HEK293 (cell line): ENCODE results near the gene DDX49.

Experiments used
- CTCF ChIA-PET: fragments of 350-600 bp; formaldehyde crosslinking; extraction: SDS; loops from one replicate; lab custom pipeline; 2021; ENCODE audit warnings: antibody characterized with exemption; lab: Yijun Ruan, JAX
- POLR2A ChIA-PET: fragments of 300-600 bp; formaldehyde crosslinking; extraction: SDS; loops from one replicate; lab custom pipeline; 2020; ENCODE audit warnings: antibody characterized with exemption, inconsistent platforms; lab: Yijun Ruan, JAX
- H3K27ac ChIP-seq: fragments of 200-500 bp; sonication (Bioruptor generic); 2 replicates; pipeline ENCODE4 v1.5.1; 2014; ENCODE audit warnings: low read depth, low read length, control low read depth, inconsistent platforms; ENCODE audit errors: extremely low read depth
- H3K36me3 ChIP-seq, 2 experiments: fragments of 200-500 bp in 1 of 2; sonication (Bioruptor generic) in 1 of 2; 1 replicate in 1 of 2; 2 replicates in 1 of 2; pipeline ENCODE4 v1.5.1; 2014 to 2017; ENCODE audit warnings: inconsistent platforms in 2 of 2, low read length in 2 of 2; ENCODE audit not compliant: control insufficient read depth in 2 of 2, insufficient read depth in 1 of 2
- H3K4me1 ChIP-seq: fragments of 200-500 bp; sonication (Bioruptor generic); 2 replicates; pipeline ENCODE4 v1.5.1; 2014; ENCODE audit warnings: mild to moderate bottlenecking, low read length, inconsistent platforms; ENCODE audit not compliant: control insufficient read depth, insufficient read depth
- H3K4me3 ChIP-seq: 2 replicates; pipeline ENCODE4 v1.5.1; 2011; ENCODE audit warnings: low read depth, mild to moderate bottlenecking, control low read depth, low read length, moderate library complexity
- H3K9me3 ChIP-seq: fragments of 200-500 bp; sonication (Bioruptor generic); 2 replicates; pipeline ENCODE4 v1.5.1; 2014; ENCODE audit warnings: low read depth, low read length, inconsistent platforms; ENCODE audit not compliant: control insufficient read depth, insufficient read depth
- EGR2 ChIP-seq: fragments of 450-650 bp; formaldehyde crosslinking; IDR thresholded peaks from 2 replicates; pipeline ENCODE4 v1.5.1; 2016; ENCODE audit warnings: low read depth, missing biosample characterization, missing genetic modification characterization
- GLIS2 ChIP-seq: fragments of 450-650 bp; formaldehyde crosslinking; IDR thresholded peaks from 2 replicates; pipeline ENCODE4 v1.5.1; 2016; ENCODE audit warnings: missing biosample characterization, missing genetic modification characterization
- IKZF3 ChIP-seq: fragments of 450-650 bp; IDR thresholded peaks from 2 replicates; pipeline ENCODE4 v1.5.0; 2018; ENCODE audit warnings: missing biosample characterization, mild to moderate bottlenecking, missing genetic modification characterization, moderate library complexity
- KLF1 ChIP-seq: fragments of 450-650 bp; formaldehyde crosslinking; IDR thresholded peaks from 2 replicates; pipeline ENCODE4 v1.5.1; 2016; ENCODE audit warnings: missing biosample characterization, missing genetic modification characterization
- KLF9 ChIP-seq: fragments of 450-650 bp; formaldehyde crosslinking; IDR thresholded peaks from 2 replicates; pipeline ENCODE4 v1.5.1; 2016; ENCODE audit warnings: missing biosample characterization, missing genetic modification characterization, low read depth
- SP7 ChIP-seq: fragments of 450-650 bp; formaldehyde crosslinking; IDR thresholded peaks from 2 replicates; pipeline ENCODE4 v1.5.1; 2016; ENCODE audit warnings: missing biosample characterization, missing genetic modification characterization
- ZBTB8A ChIP-seq: fragments of 450-650 bp; formaldehyde crosslinking; IDR thresholded peaks from 2 replicates; pipeline ENCODE4 v1.5.1; 2016; ENCODE audit warnings: missing biosample characterization, missing genetic modification characterization
- ZEB2 ChIP-seq: fragments of 450-650 bp; formaldehyde crosslinking; IDR thresholded peaks from 2 replicates; pipeline ENCODE4 v1.5.1; 2016; ENCODE audit warnings: missing biosample characterization, missing genetic modification characterization
- ZFHX2 ChIP-seq: fragments of 450-650 bp; formaldehyde crosslinking; conservative IDR thresholded peaks from 2 replicates; pipeline ENCODE4 v1.5.1; 2016; ENCODE audit warnings: missing biosample characterization, missing genetic modification characterization
- ZFP3 ChIP-seq: fragments of 450-650 bp; formaldehyde crosslinking; IDR thresholded peaks from 2 replicates; pipeline ENCODE4 v1.5.1; 2016; ENCODE audit warnings: low read depth, missing biosample characterization, missing genetic modification characterization
- ZNF10 ChIP-seq: fragments of 450-650 bp; formaldehyde crosslinking; IDR thresholded peaks from 2 replicates; pipeline ENCODE4 v1.5.1; 2017; ENCODE audit warnings: missing biosample characterization, missing genetic modification characterization
- ZNF169 ChIP-seq: fragments of 450-650 bp; formaldehyde crosslinking; IDR thresholded peaks from 2 replicates; pipeline ENCODE4 v1.5.1; 2016; ENCODE audit warnings: missing biosample characterization, missing genetic modification characterization
- ZNF19 ChIP-seq: fragments of 450-650 bp; formaldehyde crosslinking; IDR thresholded peaks from 2 replicates; pipeline ENCODE4; 2016; ENCODE audit warnings: missing biosample characterization, missing genetic modification characterization, low read depth
- ZNF302 ChIP-seq: fragments of 450-650 bp; formaldehyde crosslinking; IDR thresholded peaks from 2 replicates; pipeline ENCODE4 v1.5.1; 2016; ENCODE audit warnings: missing biosample characterization, missing genetic modification characterization, low read depth
- ZNF426 ChIP-seq: fragments of 450-650 bp; formaldehyde crosslinking; IDR thresholded peaks from 2 replicates; pipeline ENCODE4 v1.5.1; 2017; ENCODE audit warnings: missing biosample characterization, missing genetic modification characterization, mild to moderate bottlenecking, inconsistent platforms, moderate library complexity
- ZNF48 ChIP-seq: fragments of 450-650 bp; formaldehyde crosslinking; IDR thresholded peaks from 2 replicates; pipeline ENCODE4 v1.5.1; 2016; ENCODE audit warnings: missing biosample characterization, missing genetic modification characterization
- ZNF529 ChIP-seq: fragments of 450-650 bp; formaldehyde crosslinking; IDR thresholded peaks from 2 replicates; pipeline ENCODE4 v1.5.1; 2017; ENCODE audit warnings: missing genetic modification characterization, missing biosample characterization; ENCODE audit not compliant: insufficient replicate concordance
- ZNF677 ChIP-seq: fragments of 450-650 bp; IDR thresholded peaks from 2 replicates; pipeline ENCODE4 v1.5.0; 2018; ENCODE audit warnings: missing biosample characterization, mild to moderate bottlenecking, missing genetic modification characterization, moderate library complexity
- ZNF837 ChIP-seq: fragments of 450-650 bp; formaldehyde crosslinking; IDR thresholded peaks from 2 replicates; pipeline ENCODE4 v1.5.1; 2016; ENCODE audit warnings: missing biosample characterization, missing genetic modification characterization
- ZSCAN23 ChIP-seq: fragments of 450-650 bp; formaldehyde crosslinking; IDR thresholded peaks from 2 replicates; pipeline ENCODE4 v1.5.1; 2016; ENCODE audit warnings: missing biosample characterization, missing genetic modification characterization
- TF ChIP-seq, protein P1 (sequence below): fragments of 450-650 bp; formaldehyde crosslinking; IDR thresholded peaks from 2 replicates; pipeline ENCODE4 v1.5.1; 2017; ENCODE audit warnings: missing biosample characterization, missing genetic modification characterization
- TF ChIP-seq, protein P2 (sequence below): fragments of 450-650 bp; formaldehyde crosslinking; IDR thresholded peaks from 2 replicates; pipeline ENCODE4 v1.5.1; 2016; ENCODE audit warnings: missing biosample characterization, missing genetic modification characterization

The DDX49 gene

DNA sequence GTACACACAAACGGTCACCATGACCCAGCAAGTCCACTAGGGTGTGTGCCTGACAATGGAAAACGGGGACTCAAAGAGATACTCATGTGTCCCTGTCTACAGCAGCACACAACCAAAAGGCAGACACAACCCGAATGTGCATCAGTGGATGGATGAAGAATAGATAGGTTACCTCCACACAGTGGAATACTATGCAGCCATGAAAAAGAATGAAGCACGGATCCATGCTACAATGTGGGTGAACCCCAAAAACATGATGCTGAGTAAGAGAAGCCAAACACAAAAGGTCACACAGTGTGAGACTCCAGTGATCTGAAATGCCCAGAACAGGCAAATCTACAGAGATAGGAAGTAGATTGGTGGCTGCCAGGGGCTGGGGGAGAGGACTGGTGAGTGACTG is 32.5 kb upstream of the DDX49 start (continued):
- no peak for TF ChIP-seq ZNF426
- TF ChIP-seq, all 188 proteins: peak for 3

DNA sequence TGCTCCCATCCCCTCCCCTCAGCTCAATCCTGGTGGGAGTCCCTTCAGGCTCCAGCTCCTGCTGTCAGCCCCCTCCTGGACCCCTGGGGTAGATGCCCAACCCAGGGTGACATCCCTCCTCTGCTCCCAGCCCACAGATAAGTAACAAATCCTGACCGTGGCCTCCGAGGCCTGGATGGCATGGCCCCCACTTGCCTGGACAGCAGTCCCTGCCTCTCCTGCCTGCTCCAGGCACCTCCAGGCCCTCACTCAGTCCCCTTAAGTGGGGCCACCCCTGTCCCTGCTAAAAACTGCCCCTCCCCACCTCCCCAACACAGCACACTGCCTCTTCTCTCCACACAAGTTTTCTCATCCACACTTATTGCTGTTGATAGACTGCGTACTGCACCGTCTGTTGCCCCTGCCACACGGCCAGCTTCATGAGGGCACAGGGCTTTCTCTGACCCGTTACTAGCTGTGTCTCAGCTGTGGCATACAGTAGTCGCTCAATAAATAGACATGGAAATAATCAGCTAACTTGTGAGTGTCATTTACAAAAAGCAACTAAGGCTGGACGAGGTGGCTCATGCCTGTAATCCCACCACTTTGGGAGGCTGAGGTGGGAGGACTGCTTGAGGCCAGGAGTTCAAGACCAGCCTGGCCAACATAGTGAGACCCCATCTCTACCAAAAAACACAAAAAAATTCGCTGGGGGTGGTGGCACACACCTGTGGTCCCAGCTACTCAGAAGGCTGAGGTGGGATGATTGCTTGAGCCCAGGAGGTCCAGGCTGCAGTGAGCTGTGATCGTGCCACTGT is 29.4 kb upstream of the DDX49 start:
- ChIA-PET CTCF (interaction anchor here (0.6 to 1.7 kb wide), 2 partner anchors 23 to 540 kb away, joined by 3 to 6 read pairs; no protein-coding TSS in a partner anchor), POLR2A (interaction anchor here (0.6 to 2.0 kb wide), 4 partner anchors 19 to 428 kb away, joined by 3 to 7 read pairs (median 4); partner anchors contain the start of genes COPE and DDX49)

DNA sequence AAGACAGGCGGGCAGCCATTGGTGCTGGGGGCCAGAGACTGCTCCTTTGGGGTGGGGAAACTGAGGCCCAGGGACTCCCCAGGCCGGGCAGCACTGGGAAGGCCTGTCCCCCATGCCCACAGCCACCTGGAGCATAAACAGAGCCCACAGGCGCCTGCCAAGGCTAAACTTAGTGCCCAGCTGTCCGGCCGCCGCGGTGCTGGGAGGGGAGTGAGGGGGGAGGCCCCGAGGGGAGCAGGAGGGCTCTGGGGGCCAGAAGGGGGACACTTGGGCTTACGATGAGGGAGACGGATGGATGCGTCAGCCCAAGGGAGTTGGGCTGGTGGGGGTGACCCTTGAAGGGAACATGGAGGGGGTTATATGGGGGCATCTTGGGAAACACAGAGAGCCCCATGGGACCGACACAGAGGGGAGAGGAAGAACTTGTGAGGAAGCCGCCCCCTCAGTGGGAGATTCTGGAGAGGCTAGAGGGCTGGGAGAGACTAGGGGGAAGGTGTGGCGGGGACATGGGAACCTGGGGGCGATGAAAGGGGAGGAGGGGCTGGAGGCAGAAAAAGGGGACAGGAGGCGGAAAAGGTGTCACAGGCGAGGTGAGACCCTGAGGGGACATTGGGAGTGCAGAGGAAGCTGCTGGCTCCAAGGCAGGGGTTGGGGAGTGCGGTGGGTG is 25.8 kb upstream of the DDX49 start:
- Histone ChIP-seq H3K4me3 (no peak overlapping the region), H3K36me3 (peaks cover 0 to 21% of the 10 kb centered on the region in 2 experiments; a peak in 2 of 3 replicates), H3K4me1 (no peaks in the 10 kb centered on the region; the same call in 1 of the 2 replicates), H3K27ac (no peak overlapping the region)
- POLR2A ChIA-PET = interaction anchor here (0.9 to 1.2 kb wide), 3 partner anchors 13 to 26 kb away, joined by 3 to 5 read pairs (median 4); partner anchors contain the start of genes COPE and DDX49
- CTCF ChIA-PET = interaction anchor here (0.5 to 1.6 kb wide), 5 partner anchors 27 to 218 kb away, joined by 3 to 7 read pairs (median 3); no protein-coding TSS in a partner anchor
- TF ChIP-seq EGR2 (tag by site-specific recombination) (peak; percentile 63; the same call in 1 of the 2 replicates), SP7 (tag by site-specific recombination) (no peak), ZFHX2 (tag by site-specific recombination) (peak; percentile 44)
- TF ChIP-seq, all 188 proteins: peak for 2
- H3K9me3 ChIP-seq = no peaks in the 10 kb centered on the region

More for the DNA sequence above, 29.4 kb upstream of the DDX49 start:
- Histone ChIP-seq H3K9me3 (no peaks in the 10 kb centered on the region), H3K27ac (no peak overlapping the region), H3K4me3 (no peak overlapping the region), H3K36me3 (peaks cover 0 to 32% of the 10 kb centered on the region in 2 experiments; a peak in 2 of 3 replicates), H3K4me1 (no peaks in the 10 kb centered on the region; the same call in 1 of the 2 replicates)
- TF ChIP-seq ZNF529 (tag by site-specific recombination) = no peak
- TF ChIP-seq KLF1 = no peak
- no peak for TF ChIP-seq ZNF426

DNA sequence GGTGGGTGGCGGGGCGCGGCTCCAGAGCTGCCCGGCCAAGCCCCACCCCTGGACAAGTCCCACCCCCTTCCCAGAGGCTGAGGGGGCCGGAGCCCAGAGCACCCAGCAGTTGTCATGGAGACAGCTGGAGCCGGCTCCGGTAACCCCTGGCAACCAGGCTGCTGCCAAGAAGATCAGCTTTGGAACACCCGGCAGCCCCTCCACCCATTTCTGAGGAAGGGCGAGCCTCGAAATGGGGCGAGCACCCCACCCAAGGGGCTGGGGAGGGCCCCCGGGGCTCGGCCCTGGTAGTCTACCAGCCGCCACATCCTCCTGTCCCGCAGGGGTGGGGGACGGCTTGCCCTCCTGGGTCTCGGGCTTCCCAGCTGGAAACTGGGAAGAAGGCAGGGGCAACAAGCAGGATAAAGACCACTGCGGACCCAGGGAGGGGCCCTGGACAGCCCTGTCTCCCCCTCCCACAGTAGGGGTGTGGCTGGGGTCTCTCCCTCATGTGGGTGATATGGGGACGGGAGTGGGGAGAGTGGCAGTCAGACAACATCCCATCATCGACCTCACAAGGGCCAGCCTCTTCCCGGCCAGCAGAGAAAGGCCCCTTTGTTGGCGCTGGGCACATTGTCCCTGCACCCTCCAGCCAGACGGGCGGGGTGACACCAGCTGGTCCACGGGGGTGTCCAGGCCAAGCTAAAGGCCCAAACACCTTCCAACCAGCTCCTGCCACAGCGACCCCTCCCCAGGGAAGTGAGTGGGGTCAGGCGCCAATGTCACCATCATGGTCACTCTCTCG is 25.1 kb upstream of the DDX49 start:
- peak overlapping the region; percentile 50; the same call in 1 of the 2 replicates for H3K4me3 ChIP-seq

More for the DNA sequence above, 25.1 kb upstream of the DDX49 start:
- TF ChIP-seq ZNF302 (no peak), ZNF48 (tag by site-specific recombination) (no peak), KLF9 (tag by site-specific recombination) (no peak), ZNF19 (tag by site-specific recombination) (no peak), ZNF169 (no peak), GLIS2 (tag by site-specific recombination) (no peak), IKZF3 (tag by site-specific recombination) (no peak), ZFP3 (tag by site-specific recombination) (no peak), KLF1 (peak; percentile 73), ZNF10 (tag by site-specific recombination) (no peak), ZEB2 (tag by site-specific recombination) (no peak), ZNF837 (tag by site-specific recombination) (no peak), ZBTB8A (tag by site-specific recombination) (no peak), ZSCAN23 (tag by site-specific recombination) (no peak), ZNF677 (tag by site-specific recombination) (no peak)
- TF ChIP-seq, protein P1, sequence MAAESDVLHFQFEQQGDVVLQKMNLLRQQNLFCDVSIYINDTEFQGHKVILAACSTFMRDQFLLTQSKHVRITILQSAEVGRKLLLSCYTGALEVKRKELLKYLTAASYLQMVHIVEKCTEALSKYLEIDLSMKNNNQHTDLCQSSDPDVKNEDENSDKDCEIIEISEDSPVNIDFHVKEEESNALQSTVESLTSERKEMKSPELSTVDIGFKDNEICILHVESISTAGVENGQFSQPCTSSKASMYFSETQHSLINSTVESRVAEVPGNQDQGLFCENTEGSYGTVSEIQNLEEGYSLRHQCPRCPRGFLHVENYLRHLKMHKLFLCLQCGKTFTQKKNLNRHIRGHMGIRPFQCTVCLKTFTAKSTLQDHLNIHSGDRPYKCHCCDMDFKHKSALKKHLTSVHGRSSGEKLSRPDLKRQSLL (tag by site-specific recombination) = peak; percentile 69; the same call in 1 of the 2 replicates
- TF ChIP-seq, protein P2, sequence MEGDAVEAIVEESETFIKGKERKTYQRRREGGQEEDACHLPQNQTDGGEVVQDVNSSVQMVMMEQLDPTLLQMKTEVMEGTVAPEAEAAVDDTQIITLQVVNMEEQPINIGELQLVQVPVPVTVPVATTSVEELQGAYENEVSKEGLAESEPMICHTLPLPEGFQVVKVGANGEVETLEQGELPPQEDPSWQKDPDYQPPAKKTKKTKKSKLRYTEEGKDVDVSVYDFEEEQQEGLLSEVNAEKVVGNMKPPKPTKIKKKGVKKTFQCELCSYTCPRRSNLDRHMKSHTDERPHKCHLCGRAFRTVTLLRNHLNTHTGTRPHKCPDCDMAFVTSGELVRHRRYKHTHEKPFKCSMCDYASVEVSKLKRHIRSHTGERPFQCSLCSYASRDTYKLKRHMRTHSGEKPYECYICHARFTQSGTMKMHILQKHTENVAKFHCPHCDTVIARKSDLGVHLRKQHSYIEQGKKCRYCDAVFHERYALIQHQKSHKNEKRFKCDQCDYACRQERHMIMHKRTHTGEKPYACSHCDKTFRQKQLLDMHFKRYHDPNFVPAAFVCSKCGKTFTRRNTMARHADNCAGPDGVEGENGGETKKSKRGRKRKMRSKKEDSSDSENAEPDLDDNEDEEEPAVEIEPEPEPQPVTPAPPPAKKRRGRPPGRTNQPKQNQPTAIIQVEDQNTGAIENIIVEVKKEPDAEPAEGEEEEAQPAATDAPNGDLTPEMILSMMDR (tag by site-specific recombination) = no peak
- TF ChIP-seq, all 188 proteins: peak for 2
- H3K9me3 ChIP-seq = no peaks in the 10 kb centered on the region
- H3K36me3 ChIP-seq = peaks cover 0 to 27% of the 10 kb centered on the region in 2 experiments; a peak in 2 of 3 replicates
- H3K4me1 ChIP-seq = no peaks in the 10 kb centered on the region; the same call in 1 of the 2 replicates
- H3K27ac ChIP-seq = no peak overlapping the region
- POLR2A ChIA-PET = interaction anchor here (0.6 to 1.2 kb wide), 3 partner anchors 14 to 92 kb away, joined by 4 to 5 read pairs (median 5); partner anchors contain the start of genes COPE and DDX49
- CTCF ChIA-PET = interaction anchor here (0.5 to 2.3 kb wide), 11 partner anchors 24 to 557 kb away, joined by 3 to 13 read pairs (median 3); no protein-coding TSS in a partner anchor
